Skeletal muscle satellite cell (primary cell): ENCODE measurements around the gene HSPG2.
"Not testable (repeated sequence)": the region's sequence is repeated elsewhere in the genome, so short reads cannot be mapped to it uniquely, and the experiment has no call there.

ENCODE experiments used
- H3K27me3 ChIP-seq: 2 replicates; pipeline ENCODE4 v1.7.0; 2013; ENCODE audit warnings: low read length; ENCODE audit not compliant: control insufficient read depth, insufficient read depth
- H3K36me3 ChIP-seq: 2 replicates; pipeline ENCODE4 v1.7.0; 2013; ENCODE audit warnings: mild to moderate bottlenecking, control low read depth, low read length; ENCODE audit not compliant: insufficient read depth
- H3K4me1 ChIP-seq: 2 replicates; pipeline ENCODE4 v1.7.0; 2013; ENCODE audit warnings: low read length; ENCODE audit not compliant: control insufficient read depth, insufficient read depth
- H3K4me2 ChIP-seq: 2 replicates; pipeline ENCODE4 v1.7.0; 2013; ENCODE audit warnings: mild to moderate bottlenecking, low read length
- H3K4me3 ChIP-seq: 2 replicates; pipeline ENCODE4 v1.7.0; 2013; ENCODE audit warnings: low read length
- H3K9ac ChIP-seq: 2 replicates; pipeline ENCODE4 v1.7.0; 2013; ENCODE audit warnings: mild to moderate bottlenecking, low read depth, low read length, moderate library complexity
- H3K9me3 ChIP-seq: replicated peaks from 2 replicates; pipeline ENCODE4 v1.7.0; 2013; ENCODE audit warnings: mild to moderate bottlenecking, control low read depth, low read length

Gene HSPG2

DNA sequence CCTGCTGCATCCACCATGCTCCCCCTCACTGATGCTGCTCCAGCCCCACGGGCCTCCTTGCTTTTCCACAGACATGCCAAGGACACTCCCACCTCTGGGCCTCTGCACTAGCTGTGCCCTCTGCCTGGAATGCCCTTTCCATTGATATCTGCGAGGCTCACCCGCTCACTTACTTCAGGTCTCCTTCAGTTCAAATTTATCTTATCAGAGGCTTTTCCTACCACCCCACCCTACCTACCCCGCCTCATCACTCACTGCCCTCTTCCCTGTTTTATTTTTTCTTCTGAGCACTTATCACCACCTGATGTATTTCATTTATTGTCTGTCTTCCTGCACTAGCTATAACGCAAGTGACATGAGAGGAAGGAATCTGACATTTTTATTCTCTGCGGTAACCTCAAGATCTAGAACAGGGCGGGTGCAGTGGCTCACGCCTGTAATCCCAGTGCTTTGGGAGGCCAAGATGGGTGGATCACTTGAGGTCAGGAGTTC, 7.0 kb downstream of the HSPG2 start:
- H3K4me1 ChIP-seq = peaks cover 87% of the 10 kb centered on the region
- peak overlapping the region; percentile 87 for H3K9ac ChIP-seq
- H3K4me3 ChIP-seq = no peak overlapping the region
- H3K27me3 ChIP-seq = no peaks in the 10 kb centered on the region
- H3K9me3 ChIP-seq = no peaks in the 10 kb centered on the region
- H3K4me2 ChIP-seq = peak overlapping the region; percentile 2
- peaks cover 14% of the 10 kb centered on the region for H3K36me3 ChIP-seq

DNA sequence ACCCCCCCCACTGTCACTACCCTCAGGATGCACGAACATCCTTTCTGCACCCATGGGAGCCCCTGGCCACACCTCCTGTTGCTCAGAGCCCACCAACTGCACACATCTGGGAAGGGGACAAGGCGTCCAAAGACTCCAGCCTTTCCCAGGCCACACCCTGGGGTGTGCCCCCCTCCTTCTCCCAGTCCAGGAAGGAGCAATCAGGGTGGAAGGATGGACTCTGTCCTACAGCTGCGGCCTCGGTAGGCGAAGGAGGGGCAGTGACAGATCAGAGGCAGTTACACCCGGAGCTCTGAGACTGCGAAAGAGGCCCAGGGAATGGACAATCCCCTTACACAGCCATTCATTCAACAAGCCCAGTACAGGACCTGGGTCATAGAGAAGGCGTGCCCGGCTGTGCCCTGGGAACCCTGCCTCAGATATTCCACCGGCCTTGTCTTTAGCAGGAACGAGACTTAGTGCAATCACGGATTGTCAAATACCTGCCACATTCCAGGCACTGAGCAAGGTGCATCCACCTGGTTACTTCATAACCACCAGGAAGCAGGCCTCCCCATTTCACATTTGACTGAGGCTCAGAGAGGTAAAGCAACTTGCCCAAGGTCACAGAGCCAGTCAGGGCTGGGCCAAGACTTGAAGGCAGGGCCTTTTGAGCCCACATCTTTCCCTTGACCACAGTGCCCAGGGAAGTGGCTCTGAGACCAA, 9.4 kb downstream of the HSPG2 start:
- no peaks in the 10 kb centered on the region for H3K9me3 ChIP-seq
- H3K4me3 ChIP-seq = no peak overlapping the region
- peak overlapping the region; percentile 54 for H3K4me2 ChIP-seq
- peaks cover 20% of the 10 kb centered on the region for H3K36me3 ChIP-seq
- H3K27me3 ChIP-seq = no peaks in the 10 kb centered on the region
- H3K4me1 ChIP-seq = peaks cover 81% of the 10 kb centered on the region
- peak overlapping the region; percentile 83 for H3K9ac ChIP-seq

DNA sequence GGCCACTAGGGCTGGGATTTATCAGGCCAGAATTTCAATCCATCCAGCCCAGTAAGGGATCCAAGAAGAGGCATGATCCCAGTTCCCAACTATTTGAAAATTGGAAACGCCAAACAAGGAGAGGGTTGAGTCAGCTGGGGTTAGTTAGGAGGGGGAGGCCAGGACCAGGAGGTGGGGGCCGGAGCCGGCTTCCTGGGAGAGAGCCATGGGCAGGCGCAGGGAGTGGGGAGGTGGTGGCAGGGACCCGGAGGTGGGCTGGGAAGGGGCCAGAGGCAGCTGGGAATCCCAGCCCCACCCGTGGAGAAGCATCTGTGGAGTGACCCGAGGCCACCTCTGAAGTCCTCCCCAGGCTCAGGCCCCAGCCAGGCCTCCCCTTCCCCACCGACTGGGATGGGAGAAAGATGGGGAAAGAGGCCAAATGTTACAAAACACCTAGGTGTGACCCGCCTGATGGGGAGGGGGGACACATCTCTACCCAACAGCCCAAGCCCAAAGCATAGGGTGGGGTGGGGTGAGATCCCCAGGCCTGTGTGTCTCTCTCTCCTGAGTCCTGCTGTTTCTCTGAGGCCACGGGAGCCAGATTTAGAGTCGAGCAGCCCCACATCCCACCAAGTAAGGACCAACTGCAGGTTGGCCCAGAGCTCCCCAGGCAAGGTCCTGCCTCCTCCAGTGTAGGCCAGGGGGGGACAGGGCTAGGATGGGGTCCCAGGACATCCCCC, 10.1 kb downstream of the HSPG2 start:
- peak overlapping the region; percentile 83 for H3K9ac ChIP-seq

DNA sequence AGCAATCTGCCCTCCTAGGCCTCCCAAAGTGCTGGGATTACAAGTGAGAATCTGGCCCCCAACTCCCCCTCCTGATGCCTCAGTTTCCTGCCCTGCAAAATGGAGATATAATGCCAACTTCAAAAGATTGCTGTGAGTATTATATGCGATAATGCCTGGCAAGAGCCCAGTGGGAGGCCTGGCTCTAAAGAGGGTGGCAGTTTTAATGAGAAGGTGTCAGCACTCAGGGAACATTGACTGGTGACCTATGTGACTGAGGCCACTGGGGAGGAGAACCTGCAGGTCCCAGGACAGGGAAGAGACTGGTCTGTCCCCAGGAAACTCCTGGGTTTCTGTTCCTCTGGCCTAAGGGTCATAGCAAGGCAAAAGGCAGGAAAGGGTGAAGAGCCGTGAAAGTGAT, 11.0 kb downstream of the HSPG2 start:
- H3K36me3 ChIP-seq = peaks cover 20% of the 10 kb centered on the region
- H3K4me3 ChIP-seq = no peak overlapping the region
- peaks cover 80% of the 10 kb centered on the region for H3K4me1 ChIP-seq
- no peaks in the 10 kb centered on the region for H3K9me3 ChIP-seq
- peak overlapping the region; percentile 54 for H3K4me2 ChIP-seq
- peak overlapping the region; percentile 83 for H3K9ac ChIP-seq
- H3K27me3 ChIP-seq = no peaks in the 10 kb centered on the region

More for the DNA sequence above, 10.1 kb downstream of the HSPG2 start:
- peaks cover 20% of the 10 kb centered on the region for H3K36me3 ChIP-seq
- H3K4me3 ChIP-seq = peak overlapping the region; percentile 14
- peak overlapping the region; percentile 54 for H3K4me2 ChIP-seq
- peaks cover 81% of the 10 kb centered on the region for H3K4me1 ChIP-seq
- no peaks in the 10 kb centered on the region for H3K9me3 ChIP-seq
- H3K27me3 ChIP-seq = no peaks in the 10 kb centered on the region

DNA sequence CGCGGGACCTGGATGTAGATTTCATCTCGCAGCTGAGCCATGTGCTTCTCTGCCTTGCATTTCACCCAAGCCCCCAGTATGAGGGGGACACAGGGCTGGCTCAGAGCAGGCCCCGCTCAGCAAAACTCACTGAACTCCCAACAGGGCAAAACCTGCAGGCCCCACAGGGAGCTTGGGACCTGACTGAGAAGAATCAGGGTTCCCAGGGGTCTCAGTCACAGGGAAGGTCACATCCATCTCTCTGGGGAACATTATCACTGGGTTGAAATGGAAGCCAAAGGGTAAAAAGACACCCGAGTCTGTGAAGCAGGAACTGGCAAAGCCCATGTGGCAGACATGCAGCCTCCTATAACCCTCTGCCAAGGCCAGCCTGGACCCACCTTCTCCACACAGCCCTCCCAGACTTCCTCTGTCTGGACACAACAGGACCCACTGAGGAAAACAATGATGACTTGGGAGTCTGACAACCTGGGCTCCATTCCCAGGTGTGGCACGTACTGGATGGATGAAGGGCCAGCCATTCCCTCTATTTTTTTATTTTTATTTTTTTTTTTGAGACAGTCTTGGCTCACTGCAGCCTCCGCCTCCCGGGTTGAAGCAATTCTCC, 11.7 kb downstream of the HSPG2 start:
- Histone ChIP-seq H3K36me3 (peaks cover 20% of the 10 kb centered on the region), H3K4me2 (no peak overlapping the region), H3K4me1 (peaks cover 80% of the 10 kb centered on the region), H3K4me3 (no peak overlapping the region), H3K27me3 (no peaks in the 10 kb centered on the region), H3K9me3 (no peaks in the 10 kb centered on the region), H3K9ac (peak overlapping the region; percentile 52)

DNA sequence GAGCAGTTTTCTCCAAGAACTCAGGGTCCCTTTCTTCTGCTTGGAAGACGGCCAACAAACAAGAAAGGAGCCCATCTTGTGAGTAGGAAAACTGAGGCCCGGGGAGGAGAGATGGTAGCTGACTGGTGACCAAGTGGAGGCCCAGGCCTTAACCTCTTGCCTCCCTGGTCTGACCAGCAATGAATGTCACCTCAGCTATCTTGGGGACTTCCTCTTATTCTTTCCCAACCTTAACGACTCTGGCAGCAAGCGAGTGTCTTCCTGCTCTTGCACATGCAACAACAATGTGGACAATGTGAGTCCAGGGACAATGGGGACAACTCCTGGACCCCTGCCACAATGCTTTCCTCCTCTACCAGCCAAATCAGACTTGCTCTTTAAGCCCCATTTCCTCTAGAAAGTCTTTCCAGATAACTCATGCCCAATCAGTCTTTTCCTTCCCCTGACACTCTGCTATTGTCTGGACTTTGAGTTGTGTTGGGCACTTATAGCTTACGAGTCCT, 12.6 kb downstream of the HSPG2 start:
- Histone ChIP-seq H3K4me2 (no peak overlapping the region), H3K36me3 (peaks cover 20% of the 10 kb centered on the region), H3K27me3 (no peaks in the 10 kb centered on the region), H3K9ac (peak overlapping the region; percentile 52), H3K9me3 (no peaks in the 10 kb centered on the region), H3K4me1 (peaks cover 81% of the 10 kb centered on the region), H3K4me3 (no peak overlapping the region)

DNA sequence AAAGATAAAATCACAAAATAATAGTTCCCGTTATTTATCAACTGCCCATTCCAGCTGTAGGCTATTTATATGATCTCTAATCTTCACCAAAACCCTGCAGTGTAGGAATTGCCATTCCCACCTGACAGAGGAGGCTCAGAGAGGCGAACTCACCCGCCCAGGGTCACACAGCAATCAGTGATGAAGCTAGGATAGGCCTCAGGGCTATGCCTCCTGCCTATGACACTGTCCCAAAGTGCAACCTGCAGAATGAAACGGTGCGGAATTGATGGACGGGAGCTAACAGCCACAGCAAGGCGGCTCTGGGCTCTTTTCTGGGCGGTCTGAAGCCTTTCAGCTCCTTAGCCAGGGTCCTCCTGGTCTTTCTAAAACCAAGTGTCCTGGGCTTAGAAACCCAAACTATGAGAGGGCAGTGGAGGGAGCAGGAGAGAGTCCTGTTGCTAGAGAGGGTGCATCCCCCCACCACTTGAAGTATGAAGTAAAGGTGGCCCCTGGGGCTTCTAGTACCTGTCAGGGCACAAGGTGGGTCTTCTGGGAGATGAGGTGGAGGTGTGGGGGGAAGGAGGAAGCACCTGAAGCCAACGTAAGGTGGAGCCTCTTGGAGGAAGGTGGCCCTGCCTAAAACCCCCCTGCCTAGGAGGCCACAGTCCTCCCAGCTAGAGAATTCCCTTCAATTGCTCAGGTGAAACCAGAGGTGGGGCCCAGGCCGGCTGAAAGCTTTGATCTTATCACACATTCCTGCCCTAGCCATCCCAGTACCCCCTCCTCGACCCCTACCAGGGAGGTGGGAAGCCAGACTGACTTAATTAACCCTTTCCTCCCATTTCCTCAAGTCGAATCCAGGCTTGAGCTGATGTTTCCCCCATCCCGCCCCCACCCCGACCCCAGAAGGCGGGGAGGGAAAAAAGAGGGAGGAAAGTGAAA, 14.8 kb downstream of the HSPG2 start:
- Histone ChIP-seq H3K36me3 (peaks cover 22% of the 10 kb centered on the region), H3K9me3 (no peaks in the 10 kb centered on the region), H3K4me3 (no peak overlapping the region), H3K4me1 (peaks cover 75% of the 10 kb centered on the region), H3K27me3 (no peaks in the 10 kb centered on the region), H3K4me2 (no peak overlapping the region), H3K9ac (peak overlapping the region; percentile 10)

DNA sequence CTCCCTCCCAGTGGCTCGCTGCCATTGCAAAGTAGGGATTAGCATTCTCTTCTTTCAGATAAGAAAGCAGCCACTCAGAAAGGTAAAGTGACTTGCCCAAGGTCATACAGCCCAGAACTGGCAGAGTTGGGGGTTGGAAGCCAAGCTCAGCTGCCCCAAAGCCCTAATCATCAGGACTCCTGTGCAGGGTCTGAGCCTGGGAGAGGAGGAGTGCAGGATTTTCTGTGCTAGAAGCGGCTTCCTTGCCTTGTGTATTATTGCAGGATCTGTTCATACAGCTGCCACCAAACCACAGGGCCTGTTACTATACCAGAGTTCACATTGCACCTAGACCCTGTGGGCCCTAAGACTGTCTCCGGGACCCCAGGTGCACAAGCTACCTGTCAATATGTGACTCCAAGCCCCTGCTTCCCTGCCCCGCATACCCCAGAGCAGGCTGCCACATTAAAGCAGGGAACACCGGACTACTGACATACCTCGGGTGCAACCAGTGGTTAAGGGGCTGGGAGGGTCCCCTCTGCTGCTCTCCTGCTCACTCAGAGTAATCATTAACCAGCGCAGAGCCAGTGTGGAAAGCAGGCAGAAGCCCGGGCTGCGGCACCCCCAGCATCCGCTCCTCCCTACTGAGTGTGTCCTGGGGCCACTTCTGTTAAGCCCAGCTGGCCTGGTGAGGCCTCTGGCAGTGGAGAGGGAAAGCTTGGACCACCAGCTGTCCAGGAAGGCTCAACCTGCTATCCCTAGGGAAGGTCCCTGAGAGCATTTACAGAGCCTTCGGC, 15.8 kb downstream of the HSPG2 start:
- peak overlapping the region; percentile 49 for H3K4me2 ChIP-seq
- no peaks in the 10 kb centered on the region for H3K27me3 ChIP-seq
- H3K9ac ChIP-seq = peak overlapping the region; percentile 69
- H3K9me3 ChIP-seq = no peaks in the 10 kb centered on the region
- peaks cover 70% of the 10 kb centered on the region for H3K4me1 ChIP-seq
- no peak overlapping the region for H3K4me3 ChIP-seq
- peaks cover 27% of the 10 kb centered on the region for H3K36me3 ChIP-seq

DNA sequence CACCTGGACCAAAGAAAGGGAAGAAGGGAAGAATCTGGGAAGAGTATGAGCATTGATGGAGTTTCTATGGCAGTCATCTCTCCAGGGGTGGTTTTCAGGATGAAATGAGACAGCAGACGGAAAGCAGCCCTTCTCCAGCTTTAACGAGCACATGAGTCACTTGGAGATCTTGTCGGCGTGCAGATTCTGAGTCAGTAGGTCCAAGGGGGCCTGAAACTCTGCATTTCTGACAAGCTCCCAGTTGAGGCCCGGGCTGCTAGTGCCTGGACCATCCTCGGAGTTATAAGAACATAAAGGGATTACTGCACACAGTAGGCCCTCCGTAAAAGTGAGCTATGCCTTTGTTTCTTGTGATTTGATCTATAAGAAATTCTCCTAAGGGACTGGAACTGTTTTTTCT, 17.6 kb downstream of the HSPG2 start:
- Histone ChIP-seq H3K27me3 (no peaks in the 10 kb centered on the region), H3K4me1 (peaks cover 67% of the 10 kb centered on the region), H3K9ac (peak overlapping the region; percentile 69), H3K36me3 (peaks cover 27% of the 10 kb centered on the region), H3K4me2 (peak overlapping the region; percentile 55), H3K4me3 (no peak overlapping the region), H3K9me3 (no peaks in the 10 kb centered on the region)

DNA sequence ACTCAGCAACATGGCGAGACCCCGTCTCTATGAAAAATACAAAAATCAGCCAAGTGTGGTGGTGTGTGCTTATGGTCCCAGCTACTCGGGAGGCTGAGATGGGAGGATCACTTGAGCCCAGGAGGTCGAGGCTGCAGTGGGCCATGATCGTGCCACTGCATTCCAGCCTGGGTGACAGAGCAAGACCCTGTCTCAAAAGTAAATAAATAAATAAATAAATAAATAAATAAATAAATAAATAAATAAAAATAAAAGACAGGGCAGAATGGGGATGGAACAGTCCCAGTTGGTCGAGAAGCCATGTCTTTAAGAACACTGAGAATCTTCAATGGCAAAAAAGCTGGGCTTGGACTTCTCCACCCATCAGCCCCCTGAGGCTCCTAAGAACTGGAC, 19.9 kb downstream of the HSPG2 start:
- Histone ChIP-seq H3K36me3 (peaks cover 27% of the 10 kb centered on the region), H3K4me1 (peaks cover 75% of the 10 kb centered on the region)
- not testable (repeated sequence) for H3K27me3 ChIP-seq, H3K4me2 ChIP-seq, H3K9me3 ChIP-seq, H3K4me3 ChIP-seq, H3K9ac ChIP-seq
